PC-9 (cell line): ENCODE data around the gene VSTM2L. TPM values are rescaled to one million over a fixed set of nuclear protein-coding genes. Genes with fewer than 3 reads are reported as not detected.

Experiments used
- BruUV-seq: library from RNA; stranded (reverse); fragments of 400-500 nt; replicated peaks from 2 replicates; lab custom pipeline; 2021; lab: Mats Ljungman, UMichigan
- CTCF ChIA-PET: fragments of 300-600 bp; sonication (Branson Sonifier 250); formaldehyde crosslinking; loops from one replicate; lab custom pipeline; 2022; ENCODE audit warnings: antibody characterized with exemption; lab: Charles Lee
- POLR2A ChIA-PET: fragments of 300-600 bp; sonication (Branson Sonifier 250); formaldehyde crosslinking; loops from one replicate; lab custom pipeline; 2022; ENCODE audit warnings: antibody characterized with exemption; ENCODE audit not compliant: unreplicated experiment; lab: Charles Lee
- DNase-seq, 2 experiments: peaks; one replicate each; pipeline versions ENCODE4 v3.0.0 to v3.0.0-alpha.2; 2015 to 2022; ENCODE audit warnings: mixed read lengths in 1 of 2
- H2AFZ ChIP-seq: fragments of 200-600 bp; sonication (generic); 2 replicates; pipeline ENCODE4 v1.8.1; 2017; ENCODE audit warnings: antibody characterized with exemption
- H3F3A ChIP-seq: fragments of 200-600 bp; sonication (generic); 2 replicates; pipeline ENCODE4 v1.8.1; 2017; ENCODE audit warnings: antibody characterized with exemption, mild to moderate bottlenecking, low read depth; ENCODE audit not compliant: insufficient read depth
- H3K27ac ChIP-seq: fragments of 200-600 bp; sonication (generic); 2 replicates; pipeline ENCODE4 v1.6.1; 2016; ENCODE audit warnings: mixed run types
- H3K27me3 ChIP-seq: fragments of 200-600 bp; sonication (generic); 2 replicates; pipeline ENCODE4 v1.6.1; 2016; ENCODE audit warnings: low read depth, mixed run types; ENCODE audit not compliant: insufficient read depth
- H3K36me3 ChIP-seq: fragments of 200-600 bp; sonication (generic); 2 replicates; pipeline ENCODE4 v1.6.1; 2016; ENCODE audit warnings: low read depth, mixed run types
- H3K4me1 ChIP-seq: fragments of 200-600 bp; sonication (generic); replicated peaks from 2 replicates; pipeline ENCODE4 v1.6.1; 2016; ENCODE audit warnings: mixed run types; ENCODE audit not compliant: insufficient read depth
- H3K4me2 ChIP-seq: fragments of 200-600 bp; sonication (generic); 2 replicates; pipeline ENCODE4 v1.6.1; 2017; ENCODE audit warnings: mixed run types
- H3K4me3 ChIP-seq: fragments of 200-600 bp; sonication (generic); 2 replicates; pipeline ENCODE4 v1.6.1; 2016; ENCODE audit warnings: mixed run types
- H3K79me2 ChIP-seq: fragments of 200-600 bp; sonication (generic); 2 replicates; pipeline ENCODE4 v1.6.1; 2017; ENCODE audit warnings: low read depth, mixed run types
- H3K9me2 ChIP-seq: fragments of 200-600 bp; sonication (generic); 2 replicates; pipeline ENCODE4 v1.8.1; 2017; ENCODE audit warnings: mild to moderate bottlenecking; ENCODE audit not compliant: insufficient read depth
- H3K9me3 ChIP-seq: fragments of 200-600 bp; sonication (generic); 2 replicates; pipeline ENCODE4 v1.8.1; 2016; ENCODE audit warnings: low read depth; ENCODE audit not compliant: insufficient read depth
- H4K20me1 ChIP-seq: fragments of 200-600 bp; sonication (generic); 2 replicates; pipeline ENCODE4 v1.8.1; 2017; ENCODE audit not compliant: insufficient read depth
- EZH2 ChIP-seq: fragments of 200-600 bp; sonication (generic); IDR thresholded peaks from 2 replicates; pipeline ENCODE4 v1.8.0; 2017; ENCODE audit warnings: antibody characterized with exemption, low read depth
- intact Hi-C: fragments of 100-400 bp; cut with micrococcal nuclease; formaldehyde crosslinking; loops from one replicate; pipeline ENCODE4 v1.10.0; 2022; ENCODE audit not compliant: unreplicated experiment
- total RNA-seq: library from RNA; stranded (reverse); gene quantifications from 2 replicates; pipeline ENCODE4 v1.2.3, GENCODE V29; 2021
- TF ChIP-seq, protein P1 (sequence below): fragments of 200-600 bp; sonication (generic); conservative IDR thresholded peaks from 2 replicates; pipeline ENCODE4 v1.6.1; 2017; ENCODE audit warnings: mixed run types, antibody characterized with exemption, mild to moderate bottlenecking, moderate library complexity

VSTM2L gene
- total RNA-seq, 1 experiment from 2014 or later = 1.4 TPM

- intact Hi-C loops = no loop called here
- ChIA-PET POLR2A (no interaction called here), CTCF (no interaction called here)
- Histone ChIP-seq H3K4me1 (no peaks in the 10 kb centered on the region), H2AFZ (no peak overlapping the region), H3K9me2 (no peaks in the 10 kb centered on the region), H3K9me3 (no peaks in the 10 kb centered on the region), H3K4me3 (no peak overlapping the region), H3K4me2 (no peak overlapping the region), H3K36me3 (no peaks in the 10 kb centered on the region), H3F3A (no peaks in the 10 kb centered on the region), H3K27ac (no peak overlapping the region), H4K20me1 (no peaks in the 10 kb centered on the region), H3K27me3 (peaks cover 7% of the 10 kb centered on the region; the same call in 1 of the 2 replicates), H3K79me2 (no peaks in the 10 kb centered on the region)
- BruUV-seq = no TSS peak
- no peak for DNase-seq
- TF ChIP-seq, protein P1, sequence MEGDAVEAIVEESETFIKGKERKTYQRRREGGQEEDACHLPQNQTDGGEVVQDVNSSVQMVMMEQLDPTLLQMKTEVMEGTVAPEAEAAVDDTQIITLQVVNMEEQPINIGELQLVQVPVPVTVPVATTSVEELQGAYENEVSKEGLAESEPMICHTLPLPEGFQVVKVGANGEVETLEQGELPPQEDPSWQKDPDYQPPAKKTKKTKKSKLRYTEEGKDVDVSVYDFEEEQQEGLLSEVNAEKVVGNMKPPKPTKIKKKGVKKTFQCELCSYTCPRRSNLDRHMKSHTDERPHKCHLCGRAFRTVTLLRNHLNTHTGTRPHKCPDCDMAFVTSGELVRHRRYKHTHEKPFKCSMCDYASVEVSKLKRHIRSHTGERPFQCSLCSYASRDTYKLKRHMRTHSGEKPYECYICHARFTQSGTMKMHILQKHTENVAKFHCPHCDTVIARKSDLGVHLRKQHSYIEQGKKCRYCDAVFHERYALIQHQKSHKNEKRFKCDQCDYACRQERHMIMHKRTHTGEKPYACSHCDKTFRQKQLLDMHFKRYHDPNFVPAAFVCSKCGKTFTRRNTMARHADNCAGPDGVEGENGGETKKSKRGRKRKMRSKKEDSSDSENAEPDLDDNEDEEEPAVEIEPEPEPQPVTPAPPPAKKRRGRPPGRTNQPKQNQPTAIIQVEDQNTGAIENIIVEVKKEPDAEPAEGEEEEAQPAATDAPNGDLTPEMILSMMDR = no peak
- TF ChIP-seq EZH2 = no peak
These were observed 37.0 kb downstream of the VSTM2L start for GRCh38 chr20:37939701-37940560.

DNA sequence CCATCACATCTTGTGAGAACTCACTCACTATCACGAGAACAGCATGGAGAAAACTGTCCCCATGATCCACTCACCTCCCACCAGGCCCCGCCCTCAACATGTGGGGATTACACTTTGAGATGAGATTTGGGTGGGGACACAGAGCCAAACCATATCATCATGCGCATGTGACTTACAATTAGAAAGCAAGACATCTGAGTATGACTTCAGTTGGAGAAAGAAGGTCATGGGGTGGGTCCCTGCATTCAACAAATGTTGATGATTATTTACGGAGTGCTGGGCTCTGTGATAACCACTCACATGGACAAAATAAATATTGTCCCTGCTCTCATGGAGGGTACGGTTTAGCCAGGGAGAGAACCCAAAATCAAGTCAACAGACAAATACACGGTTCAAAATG lies 37.9 kb downstream of the VSTM2L start:
- Histone ChIP-seq H3K27me3 (peaks cover 7% of the 10 kb centered on the region; the same call in 1 of the 2 replicates), H4K20me1 (no peaks in the 10 kb centered on the region), H3K27ac (no peak overlapping the region), H2AFZ (no peak overlapping the region), H3K4me2 (no peak overlapping the region), H3F3A (no peaks in the 10 kb centered on the region), H3K9me3 (no peaks in the 10 kb centered on the region), H3K4me3 (no peak overlapping the region), H3K9me2 (no peaks in the 10 kb centered on the region), H3K4me1 (no peaks in the 10 kb centered on the region), H3K79me2 (no peaks in the 10 kb centered on the region), H3K36me3 (no peaks in the 10 kb centered on the region)
- no peak for TF ChIP-seq EZH2
- TF ChIP-seq, protein P1 = no peak
- ChIA-PET POLR2A (no interaction called here), CTCF (no interaction called here)
- no peak for DNase-seq
- no TSS peak for BruUV-seq
- intact Hi-C loops = no loop called here

DNA sequence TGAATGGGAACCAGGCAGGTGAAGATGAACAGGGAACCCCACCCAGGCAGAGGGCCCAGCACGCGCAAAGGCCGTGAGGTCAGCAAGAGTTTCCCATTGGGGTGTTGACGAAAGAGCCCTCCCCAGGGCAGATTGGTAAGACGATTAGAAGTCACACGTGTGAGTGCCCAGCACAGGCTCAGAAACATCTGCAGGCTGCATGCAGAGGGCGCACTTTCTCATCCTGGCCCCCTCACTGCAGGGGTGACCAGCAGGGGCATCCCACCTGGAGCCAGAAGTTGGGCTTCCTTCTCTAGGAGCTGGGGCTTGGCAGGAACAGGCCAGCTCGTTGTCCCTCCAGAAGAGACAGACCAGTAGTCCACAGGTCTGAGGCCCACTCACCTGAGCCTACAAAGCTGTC lies 38.4 kb downstream of the VSTM2L start:
- H3K27me3 ChIP-seq = peaks cover 12% of the 10 kb centered on the region; the same call in 1 of the 2 replicates
- TF ChIP-seq, protein P1 = no peak; the same call in 1 of the 2 replicates
- TF ChIP-seq EZH2 = no peak

More for the DNA sequence above, 38.4 kb downstream of the VSTM2L start:
- DNase-seq = no peak
- ChIA-PET POLR2A (no interaction called here), CTCF (no interaction called here)
- H4K20me1 ChIP-seq = no peaks in the 10 kb centered on the region
- H3K27ac ChIP-seq = no peak overlapping the region
- no peak overlapping the region for H3K4me2 ChIP-seq
- H3K79me2 ChIP-seq = no peaks in the 10 kb centered on the region
- no peaks in the 10 kb centered on the region for H3K4me1 ChIP-seq
- no peaks in the 10 kb centered on the region for H3K36me3 ChIP-seq
- BruUV-seq = no TSS peak
- no peak overlapping the region for H3K4me3 ChIP-seq
- intact Hi-C loops = no loop called here
- no peak overlapping the region for H2AFZ ChIP-seq
- no peaks in the 10 kb centered on the region for H3F3A ChIP-seq
- H3K9me3 ChIP-seq = no peaks in the 10 kb centered on the region
- no peaks in the 10 kb centered on the region for H3K9me2 ChIP-seq
